Muscle of leg (tissue), 11 donors: ENCODE results near the gene SIT1. TPM values are rescaled to one million over a fixed set of nuclear protein-coding genes. Genes with fewer than 3 reads are reported as not detected.

Experiments used
- DNase-seq: peaks from one replicate; pipeline ENCODE4 v3.0.0; 2013
- H3K27ac ChIP-seq: one replicate; pipeline ENCODE4 v1.5.1; 2013; ENCODE audit warnings: mild to moderate bottlenecking, low read length, control low read depth
- H3K27me3 ChIP-seq: one replicate; pipeline ENCODE4 v1.6.1; 2013; ENCODE audit warnings: low read length; ENCODE audit not compliant: control insufficient read depth, insufficient read depth
- H3K36me3 ChIP-seq: one replicate; pipeline ENCODE4 v1.6.1; 2013; ENCODE audit warnings: low read length; ENCODE audit not compliant: control insufficient read depth, insufficient read depth
- H3K4me1 ChIP-seq: one replicate; pipeline ENCODE4 v1.6.1; 2013; ENCODE audit warnings: low read length; ENCODE audit not compliant: control insufficient read depth, insufficient read depth
- H3K4me3 ChIP-seq: one replicate; pipeline ENCODE4 v1.5.1; 2013; ENCODE audit warnings: low read length, control low read depth
- H3K9me3 ChIP-seq: replicated peaks from 2 replicates; pipeline ENCODE4 v1.6.1; 2013; ENCODE audit warnings: low read depth, low read length; ENCODE audit not compliant: control insufficient read depth
- WGBS: methylation state at CpG from one replicate; pipeline ENCODE4 v1.1.5; 2013; ENCODE audit warnings: missing lambda C conversion rate; ENCODE audit not compliant: insufficient coverage; 5-methylcytosine and 5-hydroxymethylcytosine counted together
- polyA plus RNA-seq, 8 donors: library from polyadenylated mRNA; unstranded; fragments of 120-200 nt; gene quantifications; one replicate each; pipeline versions ENCODE4 v1.2.1 to v1.2.3, GENCODE V29; 2013; ENCODE audit warnings: inconsistent platforms in 1 of 8, low replicate concordance in 1 of 8; ENCODE audit not compliant: insufficient read length in 8 of 8, insufficient read depth in 1 of 8
- total RNA-seq: library from RNA; stranded (reverse); fragments of 120-200 nt; gene quantifications from one replicate; pipeline ENCODE4 v1.2.4, GENCODE V29; 2013

SIT1 gene
- total and polyA plus RNA-seq, 9 donors = 0.09 to 1.7 (median 0.24) TPM; not detected in 3

GRCh38 chr9:35608221-35608620 is 42.5 kb downstream of the SIT1 start:
- Histone ChIP-seq H3K27ac (peak overlapping the region; percentile 94), H3K36me3 (peaks cover 41% of the 10 kb centered on the region), H3K27me3 (no peaks in the 10 kb centered on the region), H3K4me3 (no peak overlapping the region), H3K4me1 (peaks cover 59% of the 10 kb centered on the region), H3K9me3 (no peaks in the 10 kb centered on the region)
- DNase-seq = no peak
- WGBS = 75% methylated on average over 7 of the region's 7 CpGs

DNA sequence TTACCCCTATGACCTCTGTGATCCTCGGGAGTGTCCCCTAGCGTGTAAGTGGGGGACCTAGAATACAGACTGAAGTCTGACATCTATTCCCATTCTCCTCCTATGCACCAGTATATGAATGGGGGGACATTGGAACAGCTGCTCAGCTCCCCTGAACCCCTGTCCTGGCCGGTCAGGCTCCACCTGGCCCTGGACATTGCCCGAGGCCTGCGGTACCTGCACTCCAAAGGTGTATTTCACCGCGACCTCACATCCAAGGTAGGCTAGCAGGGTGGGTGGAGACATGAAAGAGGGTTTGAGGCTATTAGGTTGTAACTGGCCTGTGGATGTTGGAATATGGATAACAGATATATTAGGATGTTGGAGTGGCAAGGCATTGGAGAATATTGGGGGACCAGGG is 44.0 kb downstream of the SIT1 start:
- no peak overlapping the region for H3K4me3 ChIP-seq
- no peak for DNase-seq
- WGBS = 92% methylated on average over 5 of the region's 7 CpGs
- no peaks in the 10 kb centered on the region for H3K9me3 ChIP-seq
- peaks cover 63% of the 10 kb centered on the region for H3K4me1 ChIP-seq
- no peak overlapping the region for H3K27ac ChIP-seq
- H3K27me3 ChIP-seq = no peaks in the 10 kb centered on the region
- peaks cover 41% of the 10 kb centered on the region for H3K36me3 ChIP-seq

- WGBS = no CpG with 5 or more reads among the region's 5 CpGs
- H3K27ac ChIP-seq = peak overlapping the region; percentile 45
Observed at GRCh38 chr9:35606138-35606504, 44.6 kb downstream of the SIT1 start.

GRCh38 chr9:35605351-35606137 is 45.2 kb downstream of the SIT1 start:
- H3K4me1 ChIP-seq = peaks cover 56% of the 10 kb centered on the region
- WGBS = under 1% methylated on average over 70 of the region's 76 CpGs
- peaks cover 40% of the 10 kb centered on the region for H3K36me3 ChIP-seq
- H3K4me3 ChIP-seq = peak overlapping the region; percentile 60
- H3K27me3 ChIP-seq = no peaks in the 10 kb centered on the region
- peak; percentile 60 for DNase-seq
- H3K9me3 ChIP-seq = no peaks in the 10 kb centered on the region
- H3K27ac ChIP-seq = peak overlapping the region; percentile 45

More at GRCh38 chr9:35606138-35606504, 44.6 kb downstream of the SIT1 start:
- DNase-seq = peak; percentile 38
- Histone ChIP-seq H3K4me3 (peak overlapping the region; percentile 60), H3K36me3 (peaks cover 41% of the 10 kb centered on the region), H3K4me1 (peaks cover 61% of the 10 kb centered on the region), H3K9me3 (no peaks in the 10 kb centered on the region), H3K27me3 (no peaks in the 10 kb centered on the region)

DNA sequence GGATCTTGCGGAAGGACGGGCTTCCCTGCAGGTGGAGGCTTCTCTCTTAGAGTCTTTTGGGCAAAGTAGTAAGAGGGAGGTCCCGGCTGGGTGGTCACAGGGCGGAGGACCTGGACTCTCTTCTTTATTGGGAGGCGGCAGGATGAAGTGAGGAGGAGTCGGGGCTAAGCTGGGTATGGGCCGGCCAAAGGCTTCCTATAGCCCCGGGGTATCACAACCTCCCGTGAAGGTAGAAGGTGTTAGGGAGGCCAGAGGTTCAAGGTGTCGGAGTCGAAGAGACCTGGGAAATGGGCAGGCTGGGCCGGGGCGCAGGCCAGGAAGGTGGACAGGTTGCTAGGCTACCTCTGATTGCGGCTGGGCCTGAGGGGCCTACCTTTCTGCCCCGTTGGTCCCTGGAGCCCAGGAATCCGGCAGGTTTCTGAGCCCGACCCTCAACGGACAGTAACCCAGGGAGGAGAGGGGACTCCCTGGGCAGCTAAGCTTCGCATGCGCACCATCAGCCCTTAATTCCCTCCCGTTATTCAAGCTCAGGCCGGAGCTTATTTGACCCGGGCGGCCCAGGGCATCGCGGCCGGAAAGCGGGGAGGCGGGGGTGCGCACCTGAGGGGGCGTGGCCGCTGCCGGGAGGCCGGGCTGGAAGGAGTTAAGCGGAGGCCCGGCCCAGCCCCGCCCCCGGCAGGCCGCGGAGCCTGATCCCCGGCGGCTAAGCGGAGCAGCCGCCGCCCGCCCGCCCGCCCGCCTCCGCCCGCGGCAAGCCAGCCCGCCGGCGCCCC is 46.0 kb downstream of the SIT1 start, which contains the start of gene TESK1:
Gene TESK1 (plus strand): TSS at position 685 of the 773 bp plus-strand sequence. CDS start 358 bp downstream, outside the sequence.
- H3K9me3 ChIP-seq = no peaks in the 10 kb centered on the region
- peak; percentile 79 for DNase-seq
- H3K4me3 ChIP-seq = peak within 1 kb of the TSS; percentile 67
- peak within 1 kb of the TSS; percentile 97 for H3K27ac ChIP-seq
- peaks cover 32% of the 10 kb centered on the region for H3K36me3 ChIP-seq
- under 1% methylated on average over 53 of the region's 55 CpGs for WGBS
- no peaks in the 10 kb centered on the region for H3K27me3 ChIP-seq
- peaks cover 55% of the 10 kb centered on the region for H3K4me1 ChIP-seq

DNA sequence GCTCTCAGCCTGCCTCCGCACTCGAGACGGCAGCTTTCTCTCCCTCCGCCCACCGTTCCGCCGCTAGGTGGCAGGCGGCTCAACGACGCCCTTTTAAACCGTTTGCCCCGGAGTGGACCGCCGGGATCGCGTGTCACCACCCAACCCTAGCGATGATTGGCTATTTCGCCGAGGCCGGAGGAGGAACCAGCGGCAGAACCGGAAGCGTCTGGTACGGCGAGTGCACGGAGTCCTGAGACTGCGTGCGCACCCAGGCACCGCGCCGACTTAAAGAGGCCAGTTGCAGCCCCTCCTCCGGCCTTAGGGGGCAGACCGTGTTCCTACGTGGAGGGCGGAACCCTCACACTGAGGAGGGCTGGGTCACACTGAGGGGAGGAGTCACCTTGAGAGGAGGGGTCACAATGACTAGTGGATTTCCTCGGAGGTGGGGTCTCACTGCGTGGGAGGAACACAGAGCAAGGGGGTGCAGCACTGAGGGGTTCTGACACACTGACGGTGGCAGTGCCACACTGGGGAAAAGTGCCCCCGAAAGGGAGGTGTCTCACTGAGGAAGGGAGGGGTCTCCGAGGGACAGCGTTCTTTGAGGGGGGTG is 46.6 kb downstream of the SIT1 start:
- Histone ChIP-seq H3K27me3 (no peaks in the 10 kb centered on the region), H3K4me1 (peaks cover 51% of the 10 kb centered on the region), H3K36me3 (peaks cover 25% of the 10 kb centered on the region), H3K9me3 (no peaks in the 10 kb centered on the region), H3K4me3 (peak overlapping the region; percentile 67), H3K27ac (peak overlapping the region; percentile 97)
- 0% methylated on average over 38 of the region's 41 CpGs for WGBS
- peak; percentile 100 for DNase-seq

DNA sequence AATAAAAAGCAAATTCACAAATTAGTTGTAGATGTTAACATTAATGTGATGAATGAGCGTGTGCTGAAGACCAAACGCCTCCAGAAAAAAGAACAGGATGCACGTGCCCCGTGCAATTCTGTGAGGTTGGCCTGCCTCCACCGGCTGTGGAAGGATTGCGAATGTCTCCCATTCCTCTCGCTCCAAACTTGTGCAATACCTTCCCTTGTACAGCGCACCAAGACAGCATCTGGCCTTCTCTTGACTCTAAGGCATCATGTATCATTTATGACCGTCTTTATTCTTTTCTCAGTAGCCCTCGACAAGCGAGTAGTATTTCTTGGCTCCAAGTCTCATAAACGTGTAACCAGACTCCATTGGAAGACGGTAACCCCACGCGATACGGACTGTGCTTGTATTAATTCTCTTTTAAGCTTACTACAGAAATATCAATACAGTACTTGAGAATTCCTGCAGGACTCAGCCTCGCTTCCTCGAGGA is 47.2 kb downstream of the SIT1 start:
- Histone ChIP-seq H3K36me3 (peaks cover 20% of the 10 kb centered on the region), H3K27ac (peak overlapping the region; percentile 81), H3K27me3 (no peaks in the 10 kb centered on the region), H3K9me3 (no peaks in the 10 kb centered on the region), H3K4me3 (peak overlapping the region; percentile 14), H3K4me1 (peaks cover 51% of the 10 kb centered on the region)
- peak; percentile 90 for DNase-seq
- WGBS = 0% methylated on average over 15 of the region's 18 CpGs

DNA sequence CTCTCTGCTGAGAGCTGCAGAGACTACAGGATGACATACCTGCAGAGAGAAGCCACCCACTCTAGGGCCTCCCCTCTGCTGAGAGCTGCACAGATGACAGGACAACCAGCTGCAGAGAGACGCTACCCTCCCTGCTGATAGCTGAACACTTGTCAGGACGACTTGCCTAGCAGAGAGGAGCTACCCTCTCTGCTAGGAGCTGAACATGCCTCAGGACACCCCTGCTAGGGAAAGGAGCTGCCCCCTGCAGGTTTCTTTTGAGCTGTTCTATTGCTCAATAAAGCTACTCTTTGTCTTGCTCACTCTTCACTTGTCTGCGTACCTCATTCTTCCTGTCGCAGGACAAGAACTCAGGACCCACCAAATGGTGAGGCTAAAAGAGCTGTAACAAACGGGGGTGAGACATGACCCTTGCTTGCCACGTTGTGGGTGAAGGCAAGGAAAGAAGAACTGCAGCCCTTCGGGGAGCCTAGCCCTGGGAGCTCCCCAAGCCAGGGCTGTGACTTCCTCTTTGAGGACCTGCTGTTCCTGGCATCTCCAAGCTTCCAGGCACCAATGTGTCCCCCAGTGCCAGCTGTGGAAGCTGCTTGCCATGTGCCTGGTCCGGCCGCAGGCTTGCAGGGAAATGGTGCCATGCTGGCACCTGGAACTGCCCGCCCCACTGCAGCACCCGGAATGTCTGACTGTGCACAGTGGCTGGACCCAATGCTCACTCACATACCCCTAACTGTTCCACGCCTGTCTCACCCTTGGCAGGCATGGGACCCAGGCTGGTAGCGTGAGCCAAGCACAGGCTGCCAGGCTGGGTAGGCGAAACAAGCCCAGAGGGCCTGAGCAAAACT is 50.7 kb downstream of the SIT1 start:
- H3K4me1 ChIP-seq = peaks cover 27% of the 10 kb centered on the region
- DNase-seq = no peak
- H3K9me3 ChIP-seq = no peaks in the 10 kb centered on the region
- H3K27ac ChIP-seq = no peak overlapping the region
- no peaks in the 10 kb centered on the region for H3K36me3 ChIP-seq
- WGBS = 80% methylated on average over 14 of the region's 14 CpGs
- no peaks in the 10 kb centered on the region for H3K27me3 ChIP-seq
- no peak overlapping the region for H3K4me3 ChIP-seq
